Left renal cortex interstitium (tissue), 4 donors: ENCODE measurements around the gene HEMGN. TPM values are rescaled to one million over a fixed set of nuclear protein-coding genes. Genes with fewer than 3 reads are reported as not detected.

Experiments
- DNase-seq, 4 donors: peaks; one replicate each; pipeline ENCODE4 v3.0.0-alpha.2; 2013; ENCODE audit warnings: low read depth in 4 of 4, low spot score in 2 of 4, missing footprints in 1 of 4
- polyA plus RNA-seq, 4 donors: library from polyadenylated mRNA; unstranded; fragments of 120-200 nt; gene quantifications; one replicate each; pipeline ENCODE4 v1.2.1, GENCODE V29; 2013; ENCODE audit not compliant: insufficient read length in 4 of 4

HEMGN gene
- polyA plus RNA-seq, 4 donors, result 2.1 to 10.7 (median 2.5) TPM

DNA sequence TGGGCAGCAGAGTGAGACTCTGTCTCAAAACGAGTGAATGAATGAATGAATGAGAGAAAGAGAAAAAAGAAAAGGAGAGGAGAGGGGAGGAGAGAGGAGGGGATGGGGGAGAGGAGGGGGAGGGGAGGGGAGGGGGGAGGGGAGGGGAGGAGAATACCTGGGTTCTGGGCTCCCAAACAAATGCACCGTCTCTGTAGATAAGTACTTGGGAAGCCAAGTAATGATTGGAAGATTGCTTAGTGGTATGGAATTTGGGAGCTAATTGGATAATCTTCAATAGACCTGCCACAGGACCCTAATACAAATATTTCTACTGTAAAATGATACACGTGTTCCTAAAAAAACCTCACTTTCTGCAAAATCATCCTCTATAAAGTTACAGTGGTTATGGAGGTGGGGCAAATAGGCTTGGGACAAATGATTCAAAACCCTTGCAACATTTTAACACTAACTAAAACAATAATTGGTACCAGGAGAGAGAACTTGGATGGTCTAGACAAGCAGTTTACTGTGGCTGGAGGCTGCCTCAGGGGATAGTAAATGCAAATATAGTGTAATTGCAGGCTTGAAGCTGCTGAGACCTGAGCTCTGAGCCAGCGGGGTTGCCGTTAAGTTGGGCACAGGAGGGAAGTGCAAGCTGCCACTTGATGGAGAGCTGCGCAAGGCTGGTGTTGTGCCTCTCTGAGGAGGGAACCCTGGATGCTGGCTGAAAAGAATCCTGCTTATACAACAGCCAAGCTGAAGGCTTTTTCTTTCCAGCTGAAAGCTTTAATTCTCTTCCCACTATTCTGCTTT lies 3.5 kb downstream of the HEMGN start:
- DNase-seq, result no peak

DNA sequence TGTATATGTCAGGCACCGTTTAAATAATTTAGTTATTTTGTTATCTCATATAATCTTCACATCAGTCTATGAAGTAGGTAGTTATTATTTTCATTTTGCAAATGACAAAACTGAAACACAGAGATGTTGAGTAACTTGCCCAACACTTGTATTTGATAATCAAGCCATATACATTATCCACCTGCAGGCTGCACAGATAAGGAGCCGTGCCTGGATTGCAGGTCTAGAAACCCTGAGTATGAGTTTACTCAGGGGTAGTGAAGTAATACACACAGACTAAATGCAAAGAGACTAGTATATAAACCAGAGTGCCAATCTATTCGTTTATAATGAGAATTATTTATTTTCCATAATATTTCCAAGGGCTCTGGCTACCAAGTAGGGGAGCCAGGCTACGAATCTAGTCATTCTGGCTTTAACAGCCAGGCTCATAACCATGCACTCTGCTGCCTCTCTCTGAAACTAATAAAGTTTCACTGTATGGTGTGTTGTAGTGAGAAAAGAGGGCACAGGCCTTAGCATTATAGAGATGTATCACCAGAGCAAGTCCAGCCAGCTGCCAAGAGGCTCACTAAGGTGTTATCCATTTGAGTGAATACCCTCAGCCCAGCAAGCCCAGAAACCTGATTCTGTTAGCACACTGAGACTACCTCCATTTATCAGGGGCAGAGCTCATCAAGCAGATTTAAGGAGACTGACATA lies 4.5 kb downstream of the HEMGN start:
- no peak for DNase-seq

DNA sequence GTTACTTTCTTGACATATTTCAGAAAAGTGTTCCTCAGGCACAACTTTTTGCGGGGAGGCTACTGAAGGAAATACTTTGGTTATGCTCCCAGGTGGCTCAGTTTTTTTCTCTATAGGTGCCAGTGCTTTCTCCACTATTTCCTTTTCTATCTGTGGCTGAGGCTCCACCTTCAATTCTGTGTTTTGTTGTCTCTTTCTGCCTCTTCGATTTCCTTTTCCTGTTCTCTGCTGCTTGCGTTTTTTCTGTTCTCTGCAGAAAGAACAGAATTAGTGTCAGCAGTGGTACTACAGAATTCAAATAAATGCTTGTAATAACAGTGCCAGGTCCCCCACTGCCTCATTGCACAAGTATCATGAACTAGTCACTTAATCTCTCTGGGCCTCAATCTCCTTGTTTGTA lies 7.0 kb downstream of the HEMGN start:
- DNase-seq, result no peak

DNA sequence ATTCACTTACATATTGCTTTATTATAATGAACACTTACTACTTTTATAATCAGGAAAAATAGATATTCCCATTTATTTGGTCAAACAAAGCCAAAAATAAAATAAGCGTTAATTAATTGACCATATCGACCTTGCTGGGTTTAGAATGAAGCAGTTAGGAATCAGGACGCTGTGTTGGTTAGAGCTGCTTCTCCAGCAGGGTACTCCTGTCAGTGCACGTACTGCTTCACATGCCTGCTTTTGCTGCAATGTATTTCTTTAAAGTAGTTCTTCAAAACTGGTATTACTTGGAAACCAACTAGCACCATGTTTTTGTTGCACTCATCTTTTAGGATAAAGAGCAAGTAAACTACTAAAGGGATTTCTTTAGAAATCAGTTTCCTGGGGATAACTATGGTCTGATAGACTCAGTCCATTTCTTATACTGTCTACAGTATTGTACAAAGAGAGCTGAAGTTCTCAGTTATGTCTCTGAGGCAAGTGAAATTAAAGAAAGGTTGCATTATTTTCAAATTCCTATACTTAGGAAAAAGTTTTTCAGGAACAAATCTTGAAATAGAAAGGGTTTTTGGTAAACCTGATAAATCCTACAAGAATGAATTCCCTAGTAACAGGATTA lies 8.9 kb downstream of the HEMGN start:
- no peak for DNase-seq

DNA sequence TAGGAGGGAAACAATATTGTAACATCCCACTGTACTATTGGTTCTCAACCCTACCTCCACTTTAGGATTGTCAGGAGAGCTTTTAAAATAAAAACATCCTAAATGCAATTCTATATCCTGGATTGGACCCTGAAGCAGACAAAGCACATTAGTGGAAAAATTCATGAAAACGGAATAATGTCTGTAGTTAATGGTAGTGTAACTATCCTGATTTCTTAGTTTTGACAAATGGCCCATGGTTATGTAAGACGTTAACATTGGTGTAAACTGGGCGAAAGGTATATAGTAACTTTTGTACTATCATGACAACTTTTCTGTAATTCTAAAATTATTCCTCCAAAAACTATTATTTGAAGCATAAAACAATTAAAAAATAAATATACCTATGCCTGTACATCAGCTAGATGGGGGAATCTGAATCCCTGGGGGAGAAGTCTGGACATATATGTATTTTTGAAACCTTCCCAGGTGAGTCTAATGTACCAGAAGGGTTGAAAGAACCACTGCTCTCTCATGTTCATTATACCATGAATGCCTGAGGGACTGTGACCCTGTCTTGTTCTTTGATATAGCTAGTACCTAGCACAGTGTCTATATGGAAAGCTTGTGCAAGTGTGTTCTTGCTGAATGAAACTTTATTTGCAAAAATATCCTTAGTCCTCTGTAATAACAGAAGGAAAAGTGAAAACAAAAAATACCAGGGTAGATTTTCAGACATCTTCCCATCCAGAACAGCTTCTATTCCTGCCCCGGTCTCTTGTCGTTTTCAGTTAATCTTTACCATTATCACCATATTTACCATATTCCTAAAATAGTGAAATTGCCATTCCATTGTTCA lies 12.3 kb downstream of the HEMGN start:
- no peak for DNase-seq

DNA sequence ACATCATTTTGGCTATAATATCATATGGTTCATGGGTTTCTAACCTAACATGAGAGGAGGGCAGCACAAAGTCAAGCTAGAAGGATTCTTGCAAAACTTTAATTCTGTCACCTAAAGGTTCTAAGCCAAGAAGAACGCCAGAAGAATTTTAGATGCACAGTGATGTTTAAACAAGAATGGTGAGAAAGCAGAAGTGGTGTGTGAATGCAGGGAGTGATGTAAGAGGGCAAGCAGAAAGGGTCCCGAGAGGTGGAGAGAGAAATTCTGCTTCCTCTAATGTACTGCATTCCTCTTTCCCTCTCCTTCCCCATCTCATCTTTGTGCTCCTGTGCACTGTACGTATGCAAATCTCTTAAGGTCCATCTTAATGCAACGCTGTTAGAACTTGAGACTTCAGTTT lies 13.6 kb downstream of the HEMGN start:
- no peak for DNase-seq

DNA sequence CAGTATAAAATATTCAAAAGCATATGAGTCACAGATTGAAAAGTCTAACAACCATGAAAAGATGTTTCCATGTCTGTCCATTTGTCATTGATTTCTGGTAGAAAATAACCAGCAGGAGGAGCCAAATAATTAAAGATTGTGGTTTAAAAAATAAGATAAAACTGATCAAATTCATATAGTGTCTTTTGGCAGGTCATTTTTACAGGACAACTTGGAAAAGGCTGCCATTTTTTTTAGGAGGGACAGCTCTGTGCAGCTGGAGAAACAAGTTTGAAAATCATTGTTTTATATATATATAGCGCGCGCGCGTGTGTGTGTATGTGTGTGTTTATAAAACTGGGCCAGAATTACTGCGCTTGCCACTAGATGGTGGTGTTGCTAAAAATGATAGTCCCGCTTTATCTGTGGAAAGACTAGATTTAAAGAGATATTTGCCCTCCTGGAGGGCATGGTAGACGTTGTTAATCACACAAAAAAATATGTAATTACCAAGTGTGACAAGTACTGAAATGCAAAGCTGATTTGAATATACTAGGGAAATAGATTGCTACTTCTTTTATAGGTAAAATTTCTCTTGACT lies 14.4 kb downstream of the HEMGN start:
- peak in 2 of 4 donors; percentile 54 to 76 for DNase-seq

DNA sequence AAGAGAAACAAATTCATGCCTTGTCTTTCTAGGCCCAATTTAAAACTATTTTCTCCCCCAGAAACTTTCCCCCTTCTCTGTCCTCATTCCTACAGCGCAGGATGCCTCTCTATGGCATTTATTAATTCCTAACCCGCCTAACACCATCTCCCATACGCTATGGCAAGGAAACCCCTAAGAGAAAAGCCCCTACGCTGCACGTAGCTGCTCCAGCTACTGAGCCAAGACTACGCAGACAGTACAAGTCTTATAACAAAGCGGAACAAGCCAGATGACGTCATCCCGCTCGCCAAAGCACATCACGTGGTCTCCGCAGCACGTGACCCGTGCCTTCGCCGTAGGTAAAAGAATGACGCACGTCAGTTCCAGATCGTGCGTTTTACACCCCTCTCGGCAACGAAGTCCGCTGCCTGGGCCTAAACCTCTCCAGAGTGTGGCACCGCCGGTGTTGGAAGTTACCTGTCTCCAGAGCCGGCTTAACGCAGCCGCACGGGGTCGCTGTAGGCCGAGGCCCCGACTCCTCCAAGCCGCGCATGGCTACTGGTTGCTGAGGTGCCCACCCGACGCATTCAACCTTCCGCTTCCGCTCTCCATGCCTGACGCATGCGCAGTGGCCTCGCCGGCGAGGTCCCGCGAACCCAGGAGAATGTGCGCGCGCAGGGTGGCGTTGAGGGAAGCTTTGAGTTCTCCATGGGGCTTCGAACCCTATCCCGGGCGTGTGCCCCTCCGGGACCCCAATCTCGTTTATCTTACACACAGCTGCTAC lies 15.8 kb downstream of the HEMGN start, which contains the start of gene TRMO:
TRMO (minus strand) TSS at position 542 of the 766 bp plus-strand sequence; CDS start at position 535, 7 bp downstream.
- DNase-seq, result peak; percentile 97 to 100 (median 100)

DNA sequence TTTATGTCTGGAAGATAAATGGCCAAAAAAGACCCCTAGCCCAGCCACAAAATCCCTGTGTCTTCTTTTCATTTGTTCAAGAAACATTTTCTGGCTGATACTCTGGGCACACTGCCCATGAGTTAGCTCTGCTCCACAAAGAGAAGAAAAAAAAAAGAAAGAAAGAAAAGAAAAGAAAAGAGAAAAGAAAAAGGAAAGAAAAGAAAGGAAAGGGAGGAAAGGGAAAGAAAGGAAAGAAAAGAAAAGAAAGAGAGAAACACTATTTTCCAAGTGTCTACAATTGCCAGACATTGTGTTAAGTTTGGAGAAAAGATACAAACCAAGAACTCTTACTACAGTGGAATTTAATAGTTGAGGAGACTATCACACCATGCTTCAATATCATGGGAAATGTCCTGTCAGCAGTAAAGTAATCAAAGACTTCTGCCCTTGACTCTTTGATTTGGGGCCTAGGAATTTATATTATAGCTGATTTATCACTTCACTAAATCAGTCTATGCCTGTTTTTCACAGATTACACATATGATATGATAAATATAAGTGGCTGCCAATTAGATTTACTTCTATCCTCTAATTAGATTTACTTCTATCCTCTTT lies 18.7 kb downstream of the HEMGN start:
- no peak for DNase-seq

DNA sequence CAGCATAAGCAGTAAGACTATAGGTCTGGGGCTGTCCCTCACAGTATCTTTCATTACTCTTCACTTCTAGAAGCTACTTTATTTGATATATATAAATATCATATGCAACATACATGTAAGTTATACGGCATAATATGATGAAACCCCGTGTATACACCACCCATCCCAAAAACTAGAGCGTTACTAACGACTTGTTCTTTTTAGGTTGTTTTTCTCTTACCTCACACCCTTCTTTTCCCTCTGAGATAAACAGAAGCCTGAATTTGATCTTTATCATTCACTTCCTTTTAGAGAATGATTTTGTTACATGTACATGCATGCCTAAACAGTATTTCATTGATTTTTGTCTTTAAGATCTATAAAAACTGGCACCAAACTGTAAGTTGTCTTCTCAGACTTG lies 19.4 kb downstream of the HEMGN start:
- no peak for DNase-seq

DNA sequence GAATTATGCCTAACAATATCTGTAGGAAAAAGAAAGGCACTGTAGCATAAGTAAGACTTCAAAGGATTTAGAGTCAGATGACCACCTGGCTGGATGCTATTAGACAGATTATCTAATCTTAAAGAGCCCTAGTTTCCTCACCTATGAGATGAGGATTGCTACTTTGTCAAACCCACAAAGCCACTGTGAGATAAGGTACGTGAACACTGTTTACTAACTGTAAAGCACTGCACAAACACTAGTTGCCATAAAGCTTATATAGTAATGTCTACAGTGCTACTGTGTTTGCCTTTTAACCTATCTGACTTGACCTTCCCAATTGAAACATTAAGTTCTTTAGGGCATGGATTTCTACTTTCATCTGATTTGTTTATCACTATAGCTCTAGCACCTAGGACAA lies 26.0 kb downstream of the HEMGN start:
- no peak for DNase-seq

DNA sequence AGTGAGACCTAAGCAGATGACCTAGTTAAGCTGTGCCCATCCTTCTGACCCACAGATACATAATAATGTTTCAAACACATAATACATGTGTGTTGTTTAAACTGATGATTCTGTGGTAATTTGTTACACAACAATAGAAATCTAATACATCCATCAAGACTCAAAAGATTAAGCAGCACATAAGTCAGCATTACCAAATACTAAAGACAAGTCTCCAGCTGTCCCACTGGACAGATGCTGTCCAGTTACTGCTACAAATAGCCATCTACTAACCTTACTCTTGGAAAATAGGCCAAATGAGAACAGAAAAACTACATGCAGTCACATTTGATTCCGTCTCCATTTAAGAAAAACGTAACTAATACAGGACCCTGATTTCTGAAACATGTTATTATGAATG lies 26.4 kb downstream of the HEMGN start:
- DNase-seq, result no peak

DNA sequence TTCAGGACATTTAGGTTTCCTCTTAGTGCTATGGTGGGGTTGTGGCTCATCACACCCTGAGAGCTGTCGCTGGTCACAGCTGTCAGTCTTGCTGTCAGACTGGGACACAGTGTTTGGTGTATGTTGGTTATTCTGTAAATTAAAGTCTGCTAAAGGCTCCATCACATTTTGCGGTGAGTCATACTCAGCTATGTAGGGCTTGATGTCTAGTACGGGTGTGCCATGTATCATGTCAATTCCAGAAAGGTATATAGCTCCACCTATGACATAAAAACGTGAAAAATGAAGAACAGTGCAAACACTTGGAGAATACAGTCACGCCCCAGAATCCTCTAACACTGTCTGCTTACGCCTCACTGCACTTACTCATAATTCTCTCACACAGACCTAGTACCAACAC lies 27.6 kb downstream of the HEMGN start:
- no peak for DNase-seq

DNA sequence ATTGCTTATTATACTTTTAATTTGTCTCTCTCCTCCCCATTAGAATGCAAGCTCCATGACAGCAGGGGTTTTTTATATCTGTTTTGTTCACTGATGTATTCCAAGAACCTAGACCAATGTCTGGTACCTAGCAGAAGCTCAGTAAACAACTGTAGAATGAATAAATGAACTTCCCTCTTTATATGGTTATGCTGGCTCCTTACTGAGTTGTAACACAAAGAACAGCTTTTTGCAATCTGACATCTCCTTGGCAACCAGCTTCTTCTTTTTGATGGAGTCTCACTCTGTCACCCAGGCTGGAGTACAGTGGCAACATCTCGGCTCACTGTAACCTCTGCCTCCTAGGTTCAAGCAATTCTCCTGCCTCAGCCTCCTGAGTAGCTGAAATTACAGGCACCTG lies 29.3 kb downstream of the HEMGN start:
- DNase-seq, result no peak

DNA sequence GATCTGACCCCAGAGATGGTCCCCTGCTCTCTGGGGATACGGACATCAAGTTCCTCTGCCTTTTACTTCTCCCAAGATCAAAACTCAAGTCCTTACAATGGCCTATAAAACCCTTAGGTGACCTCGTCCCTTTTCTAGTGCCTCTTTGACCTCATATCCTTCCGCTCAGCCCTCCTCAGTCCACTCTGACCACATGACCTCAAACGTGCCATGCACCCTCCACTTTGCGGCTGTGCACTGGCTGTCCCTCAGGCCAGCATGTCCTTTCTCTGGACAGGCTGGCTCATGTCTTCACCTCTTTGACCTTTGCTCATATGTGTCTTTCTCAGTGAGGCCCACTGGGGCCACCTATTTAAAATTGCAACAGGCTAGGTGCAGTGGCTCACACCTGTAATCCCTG lies 30.3 kb downstream of the HEMGN start:
- no peak for DNase-seq

DNA sequence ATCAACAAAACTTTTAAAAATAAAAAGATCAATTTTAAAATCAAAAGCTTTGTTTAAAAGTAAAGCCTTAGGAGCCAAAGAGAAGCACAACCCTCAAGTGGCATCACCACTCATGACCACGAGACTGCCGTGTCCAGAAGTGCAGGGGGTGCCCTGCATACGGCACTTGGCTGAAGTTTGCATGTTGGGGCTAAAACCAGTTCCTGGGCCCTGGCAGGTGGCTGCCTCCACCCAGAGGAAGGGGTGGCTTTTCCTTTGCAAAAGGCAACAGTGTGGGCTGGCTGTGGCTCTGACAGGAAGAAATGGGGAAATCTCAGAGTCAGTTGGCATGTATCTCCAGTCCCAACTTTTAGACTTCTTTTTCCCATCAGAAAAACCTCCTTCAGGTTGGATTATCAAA lies 30.9 kb downstream of the HEMGN start:
- DNase-seq, result no peak

DNA sequence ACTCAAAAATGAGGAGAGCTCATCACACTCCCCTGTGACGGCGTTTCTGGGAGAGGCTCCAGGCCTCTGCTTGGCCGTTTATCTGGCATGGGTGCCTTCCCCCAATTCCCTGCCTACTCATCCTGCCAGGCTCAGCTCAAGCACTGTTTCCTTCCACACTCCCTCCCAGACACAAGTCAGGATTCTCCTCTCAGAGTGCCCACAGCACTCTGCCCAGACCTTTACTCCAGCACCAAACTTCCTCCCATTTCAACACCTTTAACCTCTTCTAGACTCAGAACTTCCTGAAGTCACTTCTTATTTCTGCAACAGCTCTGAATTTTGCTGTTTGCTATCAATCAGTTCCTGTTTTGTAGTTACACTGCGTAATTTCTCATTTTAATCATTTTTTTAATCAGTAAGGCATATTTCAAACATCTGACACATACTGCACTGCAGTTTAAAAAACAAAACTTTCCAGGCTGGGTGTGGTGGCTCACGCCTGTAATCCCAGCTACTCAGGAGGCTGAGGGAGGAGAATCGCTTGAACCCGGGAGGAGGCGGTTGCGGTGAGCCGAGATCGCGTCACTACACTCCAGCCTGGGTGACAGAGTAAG lies 31.6 kb downstream of the HEMGN start:
- no peak for DNase-seq

DNA sequence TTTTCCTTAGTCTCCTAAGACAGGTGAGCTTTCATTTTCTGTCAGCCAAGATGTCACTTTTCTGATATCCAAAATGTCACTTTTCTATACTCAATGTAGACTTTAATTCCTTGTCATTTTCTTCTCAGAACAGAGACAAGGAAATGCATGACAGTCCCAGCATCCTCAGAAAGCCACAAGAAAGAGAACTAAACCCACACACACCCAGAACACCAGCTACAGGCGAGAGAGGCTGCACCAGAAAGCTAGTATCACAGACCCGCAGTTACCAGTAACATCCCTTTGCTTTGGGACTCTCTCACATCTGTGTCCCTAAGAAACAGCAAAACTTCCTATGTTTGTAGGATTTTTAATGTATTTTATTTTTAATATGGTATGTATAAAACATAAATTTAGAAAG lies 32.7 kb downstream of the HEMGN start:
- DNase-seq, result no peak

DNA sequence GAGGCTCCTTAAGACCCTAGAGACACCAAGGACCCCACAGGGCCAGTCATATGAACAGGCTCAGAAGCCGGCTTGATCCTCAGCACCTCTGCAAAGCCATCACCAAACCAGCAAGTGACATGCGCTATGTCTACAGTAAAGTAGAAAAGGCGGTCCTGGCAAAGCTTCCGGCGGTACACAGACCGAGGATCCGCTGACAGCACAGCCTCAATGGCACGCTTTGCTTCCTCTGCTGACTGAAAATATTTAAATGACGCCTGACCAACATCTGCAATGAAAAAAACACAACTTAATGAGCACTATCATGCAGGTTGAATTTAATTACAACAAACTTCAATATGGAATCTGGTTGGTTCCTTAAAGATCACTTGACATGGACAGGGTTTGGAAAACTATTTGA lies 33.2 kb downstream of the HEMGN start:
- no peak for DNase-seq
